Endodermal cell (in vitro differentiated cells): ENCODE results near the gene PTPRK. TPM values are rescaled to one million over a fixed set of nuclear protein-coding genes. Genes with fewer than 3 reads are reported as not detected.

ENCODE experiments used
- DNase-seq: peaks from one replicate; pipeline ENCODE4 v3.0.0-alpha.2; 2017
- H3K27ac ChIP-seq: 2 replicates; pipeline ENCODE4 v1.5.1; 2013; ENCODE audit warnings: mild to moderate bottlenecking, low read depth, low read length, moderate library complexity
- H3K27me3 ChIP-seq: 2 replicates; pipeline ENCODE4 v1.6.1; 2013; ENCODE audit warnings: mild to moderate bottlenecking, low read length, moderate library complexity; ENCODE audit not compliant: insufficient read depth, control insufficient read depth, poor library complexity, severe bottlenecking
- H3K36me3 ChIP-seq: 2 replicates; pipeline ENCODE4 v1.7.0; 2013; ENCODE audit warnings: mild to moderate bottlenecking, low read length, moderate library complexity; ENCODE audit not compliant: control insufficient read depth, insufficient read depth
- H3K4me1 ChIP-seq: one replicate; pipeline ENCODE4 v1.7.0; 2013; ENCODE audit warnings: low read length; ENCODE audit not compliant: control insufficient read depth, insufficient read depth
- H3K4me3 ChIP-seq: 2 replicates; pipeline ENCODE4 v1.5.1; 2013; ENCODE audit warnings: mild to moderate bottlenecking, low read length, moderate library complexity
- H3K9ac ChIP-seq: 2 replicates; pipeline ENCODE4 v1.6.1; 2013; ENCODE audit warnings: mild to moderate bottlenecking, low read length, moderate library complexity; ENCODE audit not compliant: poor library complexity, severe bottlenecking; ENCODE audit errors: extremely low read depth
- H3K9me3 ChIP-seq: 2 replicates; pipeline ENCODE4 v1.6.1; 2013; ENCODE audit warnings: mild to moderate bottlenecking, low read length, moderate library complexity; ENCODE audit not compliant: control insufficient read depth
- H3K27ac Mint-ChIP-seq: 2 replicates; pipeline ENCODE4 v1.8.0; 2020; ENCODE audit warnings: mixed read lengths
- H3K27me3 Mint-ChIP-seq: 2 replicates; pipeline ENCODE4 v1.8.0; 2021; ENCODE audit warnings: mild to moderate bottlenecking, mixed read lengths; ENCODE audit not compliant: insufficient read depth
- H3K36me3 Mint-ChIP-seq: 2 replicates; pipeline ENCODE4 v1.8.0; 2020; ENCODE audit warnings: low read depth, mixed read lengths
- H3K4me1 Mint-ChIP-seq: 2 replicates; pipeline ENCODE4 v1.8.0; 2020; ENCODE audit warnings: mixed read lengths
- H3K4me3 Mint-ChIP-seq: 2 replicates; pipeline ENCODE4 v1.8.0; 2020; ENCODE audit warnings: mild to moderate bottlenecking, moderate library complexity, mixed read lengths
- H3K9me3 Mint-ChIP-seq: 2 replicates; pipeline ENCODE4 v1.8.0; 2020; ENCODE audit warnings: mild to moderate bottlenecking, mixed read lengths
- CTCF ChIP-seq: fragments of 200-600 bp; sonication (generic); conservative IDR thresholded peaks from 2 replicates; pipeline ENCODE4 v1.5.0; 2021; ENCODE audit warnings: antibody characterized with exemption, mild to moderate bottlenecking
- WGBS, 2 experiments: methylation state at CpG; one replicate each; pipeline versions ENCODE4 v1.1.5 to v1.1.7; 2013; ENCODE audit warnings: missing lambda C conversion rate in 2 of 2, mixed read lengths in 1 of 2; ENCODE audit not compliant: insufficient coverage in 1 of 2, insufficient read length in 1 of 2; 5-methylcytosine and 5-hydroxymethylcytosine counted together
- total RNA-seq, 2 donors: library from RNA; stranded (reverse); fragmentation: NEBNext Ultra II Directional in 1 of 2; extraction: Animal tissue kit (Norgen Biotek cat#: 25700) in 1 of 2; gene quantifications; 2 replicates in 1 of 2; 3 replicates in 1 of 2; pipeline ENCODE4 v1.2.1, GENCODE V29; 2021

PTPRK gene
- total RNA-seq, 2 donors from 2014 or later, result 46.4 to 57.6 TPM

GRCh38 chr6:128364766-128365519 lies 155.5 kb downstream of the PTPRK start:
- H3K4me1 ChIP-seq, result peaks cover 12% of the 10 kb centered on the region
- no peak overlapping the region for H3K9ac ChIP-seq
- no peak for DNase-seq
- H3K4me3 ChIP-seq, result no peak overlapping the region
- 90 to 100% methylated on average over 2 to 3 of the region's 3 CpGs for WGBS, 2 experiments
- H3K27ac ChIP-seq, result no peak overlapping the region
- no peaks in the 10 kb centered on the region for H3K36me3 ChIP-seq
- H3K27me3 ChIP-seq, result no peaks in the 10 kb centered on the region
- peaks cover 10% of the 10 kb centered on the region for H3K4me1 Mint-ChIP-seq
- no peaks in the 10 kb centered on the region for H3K36me3 Mint-ChIP-seq
- no peaks in the 10 kb centered on the region for H3K27me3 Mint-ChIP-seq
- no peak overlapping the region for H3K27ac Mint-ChIP-seq
- no peak for TF ChIP-seq CTCF
- H3K9me3 Mint-ChIP-seq, result no peaks in the 10 kb centered on the region
- no peak overlapping the region for H3K4me3 Mint-ChIP-seq
- no peaks in the 10 kb centered on the region for H3K9me3 ChIP-seq

DNA sequence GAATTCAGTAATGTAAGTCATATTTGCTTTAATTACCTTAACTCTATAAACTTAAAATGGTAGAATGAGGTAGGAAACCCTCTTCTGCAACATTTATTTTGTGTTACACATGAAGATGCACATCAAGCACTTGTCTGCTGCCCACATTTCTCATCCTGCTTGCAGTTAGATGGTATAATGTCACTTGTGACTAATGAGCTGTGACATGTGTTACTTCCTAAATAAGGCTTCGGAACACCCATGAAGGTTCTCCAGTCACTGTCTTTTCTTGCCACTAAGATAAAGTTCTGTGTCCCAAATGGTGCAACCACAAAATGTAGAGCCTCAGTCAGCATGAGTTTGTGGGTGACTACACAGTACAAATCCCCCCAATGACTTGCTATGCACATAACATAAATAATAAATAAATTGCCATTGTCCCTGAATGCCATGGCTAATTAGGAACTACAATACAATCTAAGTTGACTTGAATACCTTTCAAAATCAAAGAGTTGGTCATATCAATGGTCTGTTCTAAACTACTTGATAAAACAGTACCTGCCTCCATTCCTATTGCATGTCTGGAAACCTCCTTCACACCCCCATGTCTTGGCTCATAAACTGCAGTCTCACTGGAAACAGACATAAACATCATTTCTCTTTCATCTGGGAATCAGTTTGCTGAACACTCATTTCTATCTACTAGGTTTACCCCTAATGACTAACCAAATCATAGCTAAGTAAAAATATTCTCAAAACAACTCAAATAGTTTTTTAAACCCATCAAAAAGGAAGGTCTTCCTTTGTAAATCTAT lies 157.2 kb downstream of the PTPRK start:
- Histone ChIP-seq H3K9me3 (no peaks in the 10 kb centered on the region), H3K4me3 (no peak overlapping the region), H3K4me1 (peaks cover 12% of the 10 kb centered on the region), H3K36me3 (no peaks in the 10 kb centered on the region), H3K27me3 (no peaks in the 10 kb centered on the region), H3K27ac (no peak overlapping the region), H3K9ac (no peak overlapping the region)
- TF ChIP-seq CTCF, result no peak
- peaks cover 10% of the 10 kb centered on the region for H3K4me1 Mint-ChIP-seq
- H3K27me3 Mint-ChIP-seq, result no peaks in the 10 kb centered on the region
- no peak overlapping the region for H3K4me3 Mint-ChIP-seq
- no peak for DNase-seq
- WGBS, 2 experiments, result 90 to 95% methylated on average over 1 of the region's 1 CpG
- H3K36me3 Mint-ChIP-seq, result no peaks in the 10 kb centered on the region
- H3K9me3 Mint-ChIP-seq, result no peaks in the 10 kb centered on the region
- no peak overlapping the region for H3K27ac Mint-ChIP-seq

GRCh38 chr6:128361378-128361777 lies 159.0 kb downstream of the PTPRK start:
- H3K27me3 Mint-ChIP-seq, result no peaks in the 10 kb centered on the region
- no peak for TF ChIP-seq CTCF
- no peak overlapping the region for H3K4me3 Mint-ChIP-seq
- H3K9me3 Mint-ChIP-seq, result no peaks in the 10 kb centered on the region
- no peak overlapping the region for H3K4me3 ChIP-seq
- no peaks in the 10 kb centered on the region for H3K9me3 ChIP-seq
- no peak overlapping the region for H3K27ac ChIP-seq
- no peak overlapping the region for H3K27ac Mint-ChIP-seq
- no peaks in the 10 kb centered on the region for H3K27me3 ChIP-seq
- no peak for DNase-seq
- WGBS, 2 experiments, result 83% methylated on average over 1 of the region's 2 CpGs; no CpG with 5 or more reads in 1 of the 2 experiments
- H3K4me1 Mint-ChIP-seq, result peaks cover 12% of the 10 kb centered on the region
- H3K4me1 ChIP-seq, result peaks cover 12% of the 10 kb centered on the region
- no peaks in the 10 kb centered on the region for H3K36me3 ChIP-seq
- no peak overlapping the region for H3K9ac ChIP-seq
- no peaks in the 10 kb centered on the region for H3K36me3 Mint-ChIP-seq
